HG03521 (cell line): ENCODE data around the gene AOC3.
"Not testable (repeated sequence)": the region's sequence is repeated elsewhere in the genome, so short reads cannot be mapped to it uniquely, and the experiment has no call there.

ENCODE experiments used
- ATAC-seq: cut with Tn5 transposase; IDR thresholded peaks from one replicate; pipeline ENCODE4 v1.9.1; 2021; ENCODE audit warnings: mild to moderate bottlenecking, moderate library complexity; ENCODE audit not compliant: unreplicated experiment

AOC3 gene

DNA sequence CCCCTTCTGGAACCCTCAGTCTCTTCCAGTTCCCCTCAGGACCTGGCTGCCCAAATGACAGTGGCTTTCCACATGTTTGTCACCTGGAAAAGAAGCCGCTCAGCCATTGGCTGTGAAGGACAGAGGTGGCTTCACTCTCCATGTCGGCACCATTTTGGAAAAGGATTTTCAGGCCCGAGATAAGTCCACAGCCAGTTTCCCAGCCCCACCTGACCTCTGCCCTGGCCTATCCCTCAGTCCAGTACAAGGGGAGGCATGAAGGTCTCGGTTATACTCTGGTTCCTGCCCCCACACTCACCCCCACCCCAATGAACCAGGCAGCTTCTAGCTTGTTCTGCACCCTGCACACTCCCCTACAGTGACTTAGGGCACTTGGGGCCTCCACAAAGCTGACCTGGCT lies 15.2 kb downstream of the AOC3 start:
- no peak for ATAC-seq

DNA sequence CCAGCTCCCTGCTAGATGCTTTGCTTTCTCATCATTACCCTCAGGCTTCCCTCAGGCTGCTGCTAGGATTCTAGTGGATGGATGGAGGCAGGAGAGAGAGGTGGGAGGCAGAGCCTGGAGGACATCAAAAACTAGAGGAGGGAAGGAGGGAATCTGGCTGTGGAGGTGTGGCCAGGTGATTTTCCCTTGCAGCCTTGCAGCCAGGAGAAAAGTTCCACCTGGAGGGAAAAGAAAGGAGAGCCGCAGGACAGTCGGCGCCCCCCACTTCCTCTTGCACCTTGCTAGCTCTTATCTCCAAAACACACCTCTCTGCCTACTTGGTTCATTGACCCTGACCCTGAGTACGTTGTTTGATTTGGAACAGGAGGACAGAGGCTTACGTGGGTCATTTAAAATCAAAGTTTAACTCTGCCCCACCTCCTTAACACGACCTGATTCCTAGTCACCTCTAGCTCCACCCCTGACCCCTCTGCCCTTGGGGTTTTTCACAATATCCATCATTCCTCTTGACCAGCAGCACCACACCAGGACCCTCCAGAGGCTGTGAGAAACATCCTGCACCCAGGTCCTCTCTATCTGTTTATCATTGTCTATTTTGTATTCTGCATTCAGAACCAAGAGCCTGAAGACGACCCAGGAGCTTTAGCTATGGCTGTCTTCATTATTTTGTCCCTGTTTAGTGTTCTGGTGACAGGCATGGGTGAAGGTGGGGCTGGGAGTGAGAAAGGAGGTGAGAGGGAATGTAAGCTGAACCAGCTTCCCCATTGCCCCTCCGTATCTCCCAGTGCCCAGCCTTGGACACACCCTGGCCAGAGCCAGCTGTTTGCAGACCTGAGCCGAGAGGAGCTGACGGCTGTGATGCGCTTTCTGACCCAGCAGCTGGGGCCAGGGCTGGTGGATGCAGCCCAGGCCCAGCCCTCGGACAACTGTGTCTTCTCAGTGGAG lies 15.9 kb downstream of the AOC3 start:
- no peak for ATAC-seq

DNA sequence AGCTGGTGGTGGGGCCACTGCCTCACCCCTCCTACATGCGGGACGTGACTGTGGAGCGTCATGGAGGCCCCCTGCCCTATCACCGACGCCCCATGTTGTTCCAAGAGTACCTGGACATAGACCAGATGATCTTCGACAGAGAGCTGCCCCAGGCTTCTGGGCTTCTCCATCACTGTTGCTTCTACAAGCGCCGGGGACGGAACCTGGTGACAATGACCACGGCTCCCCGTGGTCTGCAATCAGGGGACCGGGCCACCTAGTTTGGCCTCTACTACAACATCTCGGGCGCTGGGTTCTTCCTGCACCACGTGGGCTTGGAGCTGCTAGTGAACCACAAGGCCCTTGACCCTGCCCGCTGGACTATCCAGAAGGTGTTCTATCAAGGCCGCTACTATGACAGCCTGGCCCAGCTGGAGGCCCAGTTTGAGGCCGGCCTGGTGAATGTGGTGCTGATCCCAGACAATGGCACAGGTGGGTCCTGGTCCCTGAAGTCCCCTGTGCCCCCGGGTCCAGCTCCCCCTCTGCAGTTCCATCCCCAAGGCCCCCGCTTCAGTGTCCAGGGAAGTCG lies 16.8 kb downstream of the AOC3 start:
- ATAC-seq: not testable (repeated sequence)

DNA sequence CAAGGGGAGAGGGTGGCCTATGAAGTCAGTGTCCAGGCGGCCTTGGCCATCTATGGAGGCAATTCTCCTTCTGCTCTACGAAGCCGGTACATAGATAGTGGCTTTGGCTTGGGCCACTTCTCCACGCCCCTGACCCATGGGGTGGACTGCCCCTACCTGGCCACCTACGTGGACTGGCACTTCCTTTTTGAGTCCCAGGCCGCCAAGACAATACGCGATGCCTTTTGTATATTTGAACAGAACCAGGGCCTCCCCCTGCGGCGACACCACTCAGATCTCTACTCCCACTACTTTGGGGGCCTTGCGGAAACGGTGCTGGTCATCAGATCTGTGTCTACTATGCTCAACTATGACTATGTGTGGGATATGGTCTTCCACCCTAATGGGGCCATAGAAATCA lies 17.3 kb downstream of the AOC3 start:
- no peak for ATAC-seq

DNA sequence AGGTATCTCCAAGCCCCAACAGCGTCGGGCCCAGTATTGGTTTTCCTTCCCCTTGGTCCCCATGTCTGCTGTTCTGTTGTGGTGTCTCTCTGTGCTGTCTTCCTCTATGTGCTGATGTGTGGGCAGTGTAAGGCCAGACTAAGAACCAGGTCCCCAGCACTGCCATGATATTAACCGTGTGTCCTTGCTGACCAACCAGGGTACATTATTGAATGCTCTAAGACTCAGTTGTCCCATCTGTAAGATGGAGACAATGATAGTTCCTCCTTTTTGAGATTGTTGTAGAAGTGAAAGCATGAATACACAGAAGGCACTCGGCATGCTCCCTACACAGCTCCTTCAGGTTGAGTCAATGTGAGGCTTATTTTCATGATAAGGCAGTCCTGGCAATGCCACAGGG lies 20.6 kb downstream of the AOC3 start:
- ATAC-seq: no peak

DNA sequence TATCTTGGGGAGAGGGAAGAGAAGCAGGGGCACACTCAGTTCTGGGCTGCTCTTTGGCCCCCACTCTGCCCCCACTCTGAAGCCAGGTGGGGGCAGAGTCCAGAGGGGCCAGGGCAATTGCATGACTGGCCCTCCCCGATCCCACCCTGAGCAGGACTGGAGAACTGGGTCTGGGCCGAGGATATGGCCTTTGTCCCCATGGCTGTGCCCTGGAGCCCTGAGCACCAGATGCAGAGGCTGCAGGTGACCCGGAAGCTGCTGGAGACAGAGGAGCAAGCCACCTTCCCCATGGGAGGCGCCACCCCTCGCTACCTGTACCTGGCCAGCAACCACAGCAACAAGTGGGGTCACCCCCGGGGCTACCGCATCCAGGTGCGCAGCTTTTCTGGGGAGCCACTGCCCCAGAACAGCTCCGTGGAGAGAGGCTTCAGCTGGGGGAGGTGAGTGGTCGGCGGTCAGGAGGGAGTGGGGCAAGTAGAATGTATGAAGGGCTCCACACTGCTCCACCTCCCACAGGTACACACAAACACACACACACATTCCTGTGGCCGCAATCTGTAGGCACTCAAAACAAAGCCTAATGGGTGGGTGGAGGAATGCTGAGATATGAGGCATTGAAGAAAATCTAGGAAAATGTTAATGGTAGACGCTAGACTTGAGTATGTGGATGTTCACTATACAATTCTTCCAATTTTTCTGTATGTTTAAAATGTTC lies 21.4 kb downstream of the AOC3 start:
- ATAC-seq: no peak

DNA sequence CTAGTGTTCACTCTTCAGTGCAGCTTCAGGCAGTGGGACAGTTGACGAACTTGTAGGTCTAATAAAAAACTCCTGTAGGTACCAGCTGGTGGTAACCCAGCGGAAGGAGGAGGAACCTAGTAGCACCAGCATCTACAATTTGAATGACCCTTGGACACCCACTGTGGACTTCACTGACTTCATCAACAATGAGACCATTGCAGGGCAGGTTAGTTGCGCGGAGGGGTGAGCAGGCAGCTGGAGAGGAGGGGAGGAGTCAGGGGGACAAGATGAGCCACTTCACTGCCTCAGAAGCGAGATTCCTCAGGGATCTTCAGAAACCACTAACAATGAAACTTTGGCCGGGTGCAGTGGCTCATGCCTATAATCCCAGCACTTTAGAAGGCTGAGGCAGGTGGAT lies 22.3 kb downstream of the AOC3 start:
- ATAC-seq: no peak

DNA sequence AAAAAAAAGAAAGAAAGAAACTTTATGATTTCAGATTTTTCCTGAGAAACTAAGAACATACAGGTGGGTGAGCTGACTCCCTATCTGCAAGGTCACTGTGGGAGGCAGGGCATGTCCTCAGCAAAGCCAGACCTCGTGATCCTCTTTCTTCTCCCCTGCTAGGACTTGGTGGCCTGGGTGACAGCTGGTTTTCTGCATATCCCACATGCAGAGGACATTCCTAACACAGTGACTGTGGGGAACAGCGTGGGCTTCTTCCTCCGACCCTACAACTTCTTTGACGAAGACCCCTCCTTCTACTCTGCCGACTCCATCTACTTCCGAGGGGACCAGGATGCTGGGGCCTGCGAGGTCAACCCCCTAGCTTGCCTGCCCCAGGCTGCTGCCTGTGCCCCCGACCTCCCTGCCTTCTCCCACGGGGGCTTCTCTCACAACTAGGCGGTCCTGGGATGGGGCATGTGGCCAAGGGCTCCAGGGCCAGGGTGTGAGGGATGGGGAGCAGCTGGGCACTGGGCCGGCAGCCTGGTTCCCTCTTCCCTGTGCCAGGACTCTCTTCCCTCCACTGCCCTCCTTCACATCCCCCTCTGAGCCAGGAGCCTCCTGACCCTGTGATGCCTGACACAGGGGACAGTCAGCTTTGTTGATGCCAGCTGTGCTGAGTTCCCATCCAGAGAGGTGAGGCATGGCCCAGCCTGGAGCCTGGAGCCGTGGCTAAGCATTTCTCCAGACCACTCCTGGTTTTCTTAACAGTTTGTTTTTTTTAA lies 23.1 kb downstream of the AOC3 start:
- ATAC-seq: not testable (repeated sequence)

DNA sequence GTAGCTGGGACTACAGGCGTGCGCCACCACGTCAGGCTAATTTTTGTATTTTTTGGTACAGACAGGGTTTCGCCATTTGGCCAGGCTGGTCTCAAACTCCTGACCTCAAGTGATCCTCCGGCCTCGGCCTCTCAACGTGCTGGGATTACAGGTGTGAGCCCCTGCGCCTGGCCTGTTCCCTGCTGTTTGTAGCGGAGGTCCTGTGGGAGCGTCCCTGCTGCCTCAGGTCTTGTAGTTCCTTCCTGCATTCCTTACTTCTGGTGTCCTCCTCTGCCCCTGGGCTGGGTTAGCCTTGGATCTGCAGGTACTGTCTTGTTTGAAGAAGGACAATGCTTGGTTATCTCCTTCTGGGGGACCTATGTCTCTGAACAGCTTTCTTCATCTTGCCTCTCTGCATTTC lies 26.0 kb downstream of the AOC3 start:
- ATAC-seq: no peak

DNA sequence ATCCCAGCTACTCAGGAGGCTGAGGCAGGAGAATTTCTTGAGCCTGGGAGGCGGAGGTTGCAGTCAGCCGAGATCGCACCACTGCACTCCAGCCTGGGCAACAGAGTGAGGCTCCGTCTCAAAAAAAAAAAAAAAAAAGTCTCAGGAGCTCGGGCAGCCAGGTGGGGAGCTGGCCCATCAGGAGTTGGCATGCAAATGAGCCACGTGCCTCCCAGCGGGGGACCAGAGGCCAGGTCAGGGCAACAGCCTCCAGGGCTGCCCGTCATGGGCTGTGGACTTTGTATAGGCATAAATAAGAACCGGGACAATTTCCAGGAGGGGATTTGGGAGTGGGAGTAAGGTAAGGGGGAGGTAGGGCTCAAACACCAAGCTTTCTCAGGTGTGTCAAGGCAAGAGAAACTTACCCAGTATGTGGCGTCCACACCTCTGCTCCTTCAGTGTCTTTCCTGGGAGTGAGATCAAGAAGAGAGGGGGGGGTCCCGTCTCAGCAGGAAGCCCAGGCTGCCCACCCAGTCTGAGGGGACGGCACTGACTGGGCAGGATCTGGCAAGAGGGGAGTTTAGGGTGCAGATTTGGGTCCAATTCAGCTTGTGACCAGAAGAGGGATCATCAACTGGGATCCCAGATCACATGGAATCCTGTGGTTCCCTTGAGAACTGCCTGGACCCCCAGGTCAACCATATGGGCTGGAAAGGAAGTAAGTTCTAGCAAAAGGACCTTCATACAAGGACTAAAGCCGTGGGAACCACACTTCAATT lies 27.3 kb downstream of the AOC3 start:
- no peak for ATAC-seq

DNA sequence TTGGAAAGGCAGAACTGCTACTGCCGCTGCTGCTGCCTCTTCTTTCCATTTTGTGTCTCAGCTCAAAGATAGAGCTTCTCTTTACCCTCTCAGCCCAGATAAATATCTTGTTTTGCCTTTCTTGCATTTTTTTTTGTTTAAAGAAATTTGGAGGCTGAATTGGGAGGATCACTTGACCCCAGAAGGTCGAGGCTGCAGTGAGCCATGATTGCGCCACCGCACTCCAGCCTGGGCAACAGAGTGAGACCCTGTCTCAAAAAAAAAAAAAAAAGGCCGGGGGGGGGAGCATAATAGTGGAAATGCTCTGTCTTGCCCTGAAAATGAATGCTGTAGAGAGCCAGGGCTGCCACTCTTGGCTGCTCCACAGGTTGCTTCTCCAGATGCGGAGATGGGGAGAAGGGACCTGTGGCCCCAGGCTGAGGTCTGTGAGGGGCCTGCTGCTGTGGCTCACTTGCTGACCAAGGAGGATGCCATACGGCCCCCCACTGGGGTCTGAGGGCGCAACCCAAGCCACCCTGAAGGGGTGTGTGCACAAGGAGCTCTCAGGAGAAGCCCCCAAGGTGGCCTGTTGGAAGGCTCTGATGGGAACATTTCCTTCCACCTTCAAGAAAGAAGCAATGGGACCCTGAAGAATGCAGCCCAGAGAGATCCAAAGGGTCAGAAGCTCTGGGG lies 28.1 kb downstream of the AOC3 start:
- ATAC-seq: no peak

DNA sequence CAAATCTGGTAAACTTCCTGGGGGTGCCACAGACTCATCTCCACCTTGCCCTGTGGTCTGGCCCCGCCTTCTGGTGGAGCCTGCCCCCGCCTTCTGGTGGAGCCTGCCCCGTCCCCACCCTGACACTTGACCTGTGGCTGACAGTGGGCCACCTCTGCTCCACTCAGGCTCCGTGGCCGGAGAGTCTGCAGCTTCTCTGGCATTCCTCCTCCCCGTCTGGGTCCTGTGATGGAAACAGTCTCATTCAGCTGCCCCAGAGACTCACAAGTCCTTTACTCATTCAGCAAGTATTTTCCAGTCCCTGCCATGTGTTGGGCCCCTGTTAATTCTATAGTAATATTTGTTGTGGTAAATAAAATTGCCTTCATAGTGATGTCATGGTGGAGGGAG lies 28.6 kb downstream of the AOC3 start:
- ATAC-seq: no peak

DNA sequence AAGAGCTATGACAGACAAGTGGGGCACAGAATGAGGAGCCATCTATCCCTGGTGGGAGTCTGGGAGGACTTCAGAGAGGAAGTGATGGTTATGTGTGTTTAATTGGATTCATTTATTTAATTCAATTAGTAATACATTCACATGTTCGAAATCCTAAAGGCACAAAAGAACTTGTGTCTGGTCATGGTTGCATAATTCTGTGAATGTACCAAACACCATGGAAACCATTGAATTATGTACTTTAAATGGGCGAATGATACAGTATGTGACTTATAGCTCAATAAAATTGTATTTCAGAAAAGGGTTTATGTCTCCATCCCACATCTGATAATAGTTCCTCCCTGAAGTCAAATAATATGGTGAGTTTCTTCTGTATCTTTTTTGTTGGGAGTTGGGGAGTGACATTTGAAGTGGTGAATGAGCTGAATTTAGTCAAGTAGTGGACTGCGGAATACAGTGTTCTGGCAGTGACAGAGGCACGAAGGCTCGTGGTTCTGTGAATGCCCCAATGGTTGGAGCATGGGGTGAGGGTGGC lies 29.8 kb downstream of the AOC3 start:
- ATAC-seq: no peak

DNA sequence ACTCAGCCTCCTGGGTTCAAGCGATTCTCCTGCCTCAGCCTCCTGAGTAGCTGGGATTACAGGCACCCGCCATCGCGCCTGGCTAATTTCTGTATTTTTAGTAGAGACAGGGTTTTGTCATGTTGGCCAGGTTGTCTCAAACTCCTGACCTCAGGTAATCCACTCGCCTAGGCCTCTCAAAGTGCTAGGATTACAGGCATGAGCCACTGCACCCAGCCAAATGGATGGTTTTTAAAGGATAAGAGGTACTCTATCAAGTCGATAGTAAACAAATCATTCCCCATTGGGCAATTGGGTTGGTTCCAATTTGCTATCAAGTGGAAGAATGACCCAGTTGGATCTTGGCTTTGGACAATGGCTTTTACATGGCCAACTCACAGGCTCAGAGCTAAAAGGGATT lies 30.7 kb downstream of the AOC3 start:
- ATAC-seq: not testable (repeated sequence)

DNA sequence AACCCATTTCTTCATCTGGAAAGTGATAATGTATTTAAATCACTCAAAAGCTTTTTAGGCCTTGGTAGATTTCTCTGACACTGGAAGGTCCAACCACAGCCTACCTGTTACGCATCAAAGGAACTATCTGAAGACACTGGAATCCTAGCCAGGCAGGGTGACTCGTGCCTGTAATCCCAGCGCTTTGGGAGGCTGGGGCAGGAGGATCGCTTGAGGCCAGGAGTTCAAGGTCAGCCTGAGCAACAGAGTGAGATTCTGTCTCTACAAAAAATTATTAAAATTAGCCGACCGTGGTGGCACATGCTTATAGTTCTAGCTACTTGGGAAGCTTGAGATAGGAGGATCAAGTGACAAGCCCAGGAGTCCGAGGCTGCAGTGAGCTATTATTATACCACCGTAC lies 31.2 kb downstream of the AOC3 start:
- no peak for ATAC-seq

DNA sequence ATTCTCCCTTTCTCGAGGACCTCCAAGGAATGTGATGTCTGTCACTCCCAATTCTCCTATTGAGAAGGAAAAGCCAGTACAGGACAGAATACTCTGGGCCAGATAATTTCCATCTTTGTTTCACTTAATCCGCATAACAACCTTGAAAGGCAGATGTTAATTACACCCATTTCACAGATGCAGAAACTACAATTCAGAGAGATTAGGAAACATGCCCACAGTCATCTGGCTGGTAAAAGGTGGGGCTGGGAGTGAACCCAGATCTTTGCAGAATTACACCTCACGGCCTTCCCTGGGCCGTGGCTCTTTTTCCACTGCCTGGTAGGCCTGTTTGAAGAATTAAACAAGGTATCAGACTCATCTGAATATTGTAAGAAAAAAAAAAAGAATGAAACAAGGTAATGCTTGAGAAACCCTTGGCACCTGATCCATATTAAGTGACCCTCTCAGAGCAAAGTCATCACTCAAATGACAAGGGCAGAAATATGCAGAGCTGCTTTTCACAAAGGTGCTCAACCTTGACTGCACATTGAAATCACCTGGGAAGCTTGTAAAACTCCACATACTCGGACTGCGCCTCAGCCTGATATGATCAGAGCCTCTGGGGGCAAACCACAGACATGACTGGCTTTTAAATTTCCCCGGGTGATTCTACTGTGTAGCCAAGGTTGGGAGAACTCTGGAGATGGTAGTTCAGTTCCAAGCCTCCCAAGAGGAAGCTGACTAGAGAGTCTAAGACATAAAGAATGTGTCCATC lies 33.0 kb downstream of the AOC3 start:
- ATAC-seq: no peak

DNA sequence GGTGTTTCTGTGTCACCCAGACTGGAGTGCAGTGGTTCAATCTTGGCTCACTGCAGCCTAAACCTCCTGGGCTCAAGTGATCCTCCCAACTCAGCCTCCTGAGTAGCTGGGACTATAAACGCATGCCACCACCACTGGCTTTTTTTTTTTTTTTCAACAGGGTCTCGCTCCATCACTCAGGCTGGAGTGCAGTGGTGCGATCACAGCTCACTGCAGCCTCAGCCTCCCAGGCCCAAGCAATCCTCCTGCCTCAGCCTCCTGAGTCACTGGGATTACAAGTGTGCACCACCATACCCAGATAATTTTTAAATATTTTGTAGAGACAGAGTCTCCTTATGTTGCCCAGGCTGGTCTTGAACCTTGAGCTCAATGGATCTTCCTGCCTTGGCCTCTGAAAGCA lies 34.8 kb downstream of the AOC3 start:
- ATAC-seq: not testable (repeated sequence)

DNA sequence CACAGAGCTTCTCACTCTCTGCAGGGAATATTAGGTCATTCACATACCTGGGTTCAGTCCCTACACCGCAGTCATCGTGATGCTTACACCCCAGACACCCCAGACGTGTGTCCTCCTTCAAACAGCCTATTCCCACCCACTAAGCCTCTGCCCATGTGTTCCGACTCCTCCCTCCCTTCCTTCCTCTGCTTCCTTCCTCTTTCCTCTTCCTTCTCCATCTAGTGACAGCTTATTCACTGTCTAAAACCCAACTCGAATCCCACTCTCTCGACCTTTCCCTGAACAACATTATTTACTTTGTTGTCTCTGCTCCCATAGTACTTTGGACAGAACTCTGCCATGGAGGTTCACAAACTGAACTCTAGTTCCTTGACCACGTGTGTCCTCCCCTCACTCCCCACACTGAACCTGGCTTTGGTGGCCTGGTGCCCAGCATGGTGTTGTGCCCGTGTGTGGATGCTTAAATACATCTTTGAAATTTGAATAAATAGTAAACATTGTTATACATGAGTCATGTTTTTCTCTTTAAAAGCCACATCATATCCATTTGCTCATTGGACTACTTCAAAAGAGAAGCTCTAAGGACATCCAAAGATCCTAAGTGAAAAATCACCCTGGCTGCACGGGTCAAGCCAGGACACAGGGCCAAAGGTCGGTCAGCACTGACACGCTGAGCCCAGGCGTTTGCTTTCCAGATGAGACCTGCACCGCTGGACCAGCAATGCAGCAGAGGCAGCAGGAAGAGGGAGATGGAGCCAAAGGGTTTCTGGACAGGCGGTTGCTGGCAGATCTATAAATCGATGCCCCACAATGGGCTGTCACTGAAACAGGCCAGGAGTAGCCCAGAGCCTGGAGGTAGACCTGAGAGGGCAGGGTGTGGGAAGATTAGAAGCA lies 35.5 kb downstream of the AOC3 start:
- no peak for ATAC-seq
